Breast epithelium (tissue), 3 donors: Measurements from ENCODE around the gene KCTD16.

ENCODE experiments used
- CTCF ChIP-seq, 3 donors: fragments of 450-650 bp; IDR thresholded peaks; one replicate each; pipeline ENCODE4 v1.5.1; 2016 to 2017; ENCODE audit warnings: antibody characterized with exemption in 3 of 3, mild to moderate bottlenecking in 3 of 3, moderate library complexity in 3 of 3
- POLR2AphosphoS5 ChIP-seq, 3 donors: sonication (generic); formaldehyde crosslinking; IDR thresholded peaks; one replicate each; pipeline ENCODE4 v1.6.1; 2017; ENCODE audit warnings: antibody characterized with exemption in 3 of 3

GRCh38 chr5:144391044-144391443 lies 220.4 kb downstream of the KCTD16 start:
- TF ChIP-seq CTCF (IDR thresholded peaks at IDR 0.05) (no peak), POLR2AphosphoS5 (IDR thresholded peaks at IDR 0.05) (no peak)
